ENCODE results near the gene IGLL1.
A peak's percentile ranks its signal among the peaks of the same experiment; 100 is the strongest.
"Not testable (repeated sequence)": the region's sequence is repeated elsewhere in the genome, so short reads cannot be mapped to it uniquely, and the experiment has no call there.

The IGLL1 gene

DNA sequence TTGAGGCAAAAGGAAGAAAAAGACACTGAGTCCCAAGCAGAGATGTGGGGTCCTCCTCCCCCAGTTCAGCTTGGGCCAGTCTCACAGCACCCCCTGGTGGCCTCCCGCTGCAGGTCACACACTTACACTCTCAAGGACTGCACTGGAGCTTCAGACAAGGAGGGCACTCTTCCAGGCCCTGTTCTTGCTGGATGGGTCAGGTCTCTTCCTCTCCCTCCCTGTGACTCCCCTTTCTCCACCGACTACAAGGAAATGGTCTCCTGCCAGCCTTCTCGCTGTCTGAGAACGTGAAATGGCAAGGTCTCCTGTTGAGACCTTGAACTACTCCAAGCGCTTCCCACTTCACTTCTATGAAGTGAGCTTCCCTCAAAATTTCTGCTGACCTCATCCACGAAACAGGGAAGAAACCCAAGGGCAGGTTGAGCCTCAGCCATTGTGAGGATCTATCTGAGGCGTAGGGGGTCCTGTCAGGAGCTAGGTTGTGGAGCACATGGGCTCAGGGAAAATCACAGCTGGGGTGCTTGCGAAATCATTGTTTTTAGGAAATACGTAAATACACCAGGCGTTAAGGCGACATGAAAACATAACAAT is 11.2 kb upstream of the IGLL1 start:
- peak; percentile 50 for DNase-seq

DNA sequence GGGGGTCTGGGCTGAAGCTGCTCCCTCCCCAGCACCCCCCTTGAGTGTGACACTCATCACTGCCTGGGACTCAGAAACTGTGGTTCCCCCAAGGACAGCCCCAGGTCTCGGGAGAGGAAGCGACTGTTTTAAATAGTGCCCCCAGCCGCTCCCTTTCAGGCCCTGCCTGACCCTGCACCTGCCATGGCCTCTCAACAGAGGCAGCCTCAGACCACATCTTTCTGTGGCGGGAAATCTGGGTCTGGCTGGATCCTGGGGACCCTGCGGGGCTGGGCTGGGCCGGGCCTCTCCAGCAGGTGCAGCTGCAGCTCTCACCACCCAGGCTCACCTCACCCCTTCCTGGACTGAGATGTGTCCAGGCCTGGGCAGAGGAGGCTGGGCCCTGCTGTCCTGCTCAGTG is 3.7 kb upstream of the IGLL1 start:
- DNase-seq: no peak

DNA sequence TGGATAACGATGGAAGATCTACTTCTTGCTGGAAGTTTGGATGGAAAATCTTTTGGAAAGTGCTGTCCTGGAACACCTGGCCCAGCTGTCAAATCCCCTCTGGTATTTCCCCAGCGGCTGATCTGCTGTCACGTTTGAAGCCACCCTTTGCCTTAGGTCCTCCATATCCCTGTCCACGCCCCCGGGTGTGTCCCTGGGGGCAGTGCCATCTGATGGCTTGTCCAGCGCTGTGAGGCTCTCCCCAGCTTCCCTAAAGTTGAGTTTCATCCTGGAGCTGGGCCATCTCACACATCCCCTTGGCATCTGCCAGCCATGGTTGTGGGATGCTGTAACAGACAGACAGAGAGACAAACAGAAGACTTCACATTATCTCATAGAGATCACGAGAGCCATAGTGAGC is 3.1 kb upstream of the IGLL1 start:
- no peak for DNase-seq

DNA sequence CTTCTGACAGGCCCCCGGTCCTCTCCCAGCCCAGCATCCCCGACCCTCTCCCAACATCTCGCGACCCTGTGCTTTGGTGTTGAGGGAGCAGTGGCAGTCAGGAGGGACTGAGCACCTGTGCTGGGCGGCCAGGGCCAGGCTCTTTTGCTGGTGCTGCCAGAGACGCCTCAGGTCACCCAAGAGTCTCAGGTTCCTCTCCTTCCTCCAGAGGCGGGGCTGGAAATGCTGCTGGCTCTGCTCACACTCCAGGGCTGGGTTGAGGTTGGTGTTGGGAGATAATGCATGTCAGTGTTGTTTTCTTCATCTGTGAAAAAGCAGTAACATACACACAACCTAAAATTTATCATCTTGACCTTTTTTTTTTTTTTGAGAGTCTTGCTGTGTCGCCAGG is 1.2 kb upstream of the IGLL1 start:
- DNase-seq: no peak

DNA sequence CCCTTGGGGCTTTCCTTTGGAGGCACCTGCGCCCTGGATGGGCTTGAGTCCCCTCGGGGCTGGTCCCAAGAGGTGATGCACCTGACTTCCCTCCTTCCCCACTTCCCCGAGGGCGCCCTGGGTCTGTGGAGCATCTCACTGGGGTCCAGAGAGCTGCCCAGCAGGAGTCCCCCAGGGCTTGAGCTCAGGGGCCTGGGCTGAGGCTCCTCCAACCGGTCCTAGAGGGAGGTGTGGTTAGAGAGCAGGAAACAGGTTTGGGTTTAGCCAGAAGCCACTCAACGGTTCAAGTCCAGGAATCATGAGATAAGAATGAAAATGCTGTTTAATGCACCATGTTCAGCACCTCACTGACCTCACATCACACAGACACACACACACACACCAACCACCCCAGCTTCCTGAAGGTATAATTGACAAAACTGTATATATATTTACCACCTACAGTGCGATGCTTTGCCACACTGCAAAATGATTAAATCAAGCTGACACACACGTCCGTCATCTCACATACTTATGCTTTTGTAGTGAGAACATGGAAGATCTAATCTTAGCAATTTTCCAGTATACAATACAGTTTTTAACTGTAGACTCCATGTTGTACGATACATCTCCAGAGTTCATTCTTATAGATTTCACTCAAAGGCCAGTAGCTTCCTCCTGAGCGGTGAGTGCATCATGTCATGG is 628 bp upstream of the IGLL1 start:
- no peak for DNase-seq

DNA sequence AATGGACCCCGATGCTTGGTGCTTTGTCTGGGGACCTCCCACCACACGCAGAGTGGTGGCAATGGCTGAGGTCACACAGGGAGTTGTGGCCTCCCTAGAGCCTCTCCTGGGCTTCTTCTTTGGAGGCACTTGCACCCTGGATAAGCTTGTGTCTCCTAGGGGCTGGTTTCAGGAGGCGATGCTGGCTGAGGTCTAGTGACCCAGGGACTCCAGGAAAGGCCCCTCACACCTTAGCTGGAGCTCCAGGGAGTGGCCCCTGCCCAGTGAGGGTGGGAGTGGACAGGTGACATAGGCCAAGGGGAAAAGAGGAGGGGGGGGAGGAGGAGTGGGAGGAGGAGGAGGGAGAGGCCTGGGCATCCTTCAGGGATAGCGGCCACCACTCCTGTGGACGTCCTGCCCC is 810 bp downstream of the IGLL1 start:
- no peak for DNase-seq

DNA sequence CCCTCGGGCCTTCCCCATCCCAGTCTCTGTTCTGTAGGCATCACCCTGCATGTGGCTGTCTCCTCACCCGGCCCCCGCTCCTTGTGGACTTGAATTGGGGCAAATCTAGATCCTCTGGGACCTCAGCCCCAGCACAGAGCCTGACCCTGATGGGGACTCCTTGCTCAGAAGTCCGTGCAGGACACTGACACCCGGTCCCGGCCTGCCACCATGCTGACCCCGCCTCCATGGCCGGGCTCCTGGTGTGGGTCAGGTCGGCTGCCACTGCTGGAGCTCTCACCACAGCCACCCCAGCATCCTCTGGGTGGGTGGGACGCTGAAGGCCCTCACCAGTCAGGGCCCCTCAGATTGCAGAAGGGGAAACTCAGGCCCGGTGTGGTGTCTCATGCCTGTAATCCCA is 1.8 kb downstream of the IGLL1 start:
- no peak for DNase-seq

DNA sequence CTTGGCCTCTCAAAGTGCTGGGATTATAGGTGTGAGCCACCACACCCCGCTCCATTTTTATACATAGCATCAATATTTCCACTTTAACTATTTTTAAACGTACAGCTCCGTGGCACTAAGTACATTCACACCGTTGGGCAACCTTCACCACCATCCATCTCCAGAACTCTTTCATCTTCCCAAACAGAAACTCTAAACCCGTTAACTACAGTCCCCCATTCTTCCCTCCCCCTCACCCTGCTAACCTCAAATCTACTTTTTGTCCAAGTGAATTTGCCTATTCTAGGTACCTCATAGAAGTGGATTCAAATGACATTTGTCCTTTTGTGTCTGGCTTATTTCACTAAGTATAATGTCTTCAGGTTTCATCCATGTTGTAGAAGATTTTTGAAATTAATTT is 3.4 kb downstream of the IGLL1 start:
- DNase-seq: no peak

DNA sequence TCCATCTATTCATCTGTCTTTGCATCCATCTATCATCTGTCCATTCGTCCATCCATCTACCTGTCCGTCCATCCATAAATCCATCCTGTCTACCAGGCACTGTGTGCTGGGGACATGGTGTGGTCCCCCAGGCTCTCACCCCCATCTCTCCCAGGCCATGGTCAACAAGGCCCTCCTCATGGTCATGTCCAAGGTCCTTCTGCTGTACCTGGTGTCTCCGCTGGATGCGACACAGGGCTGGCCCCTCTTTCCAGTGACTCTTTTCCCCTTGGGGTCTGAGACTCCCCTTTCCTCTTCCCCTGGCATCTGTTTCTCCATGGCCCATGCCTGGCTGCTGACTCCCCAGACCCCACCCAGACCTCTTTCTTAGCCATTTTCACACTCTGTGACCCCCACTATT is 4.5 kb downstream of the IGLL1 start:
- DNase-seq: no peak

DNA sequence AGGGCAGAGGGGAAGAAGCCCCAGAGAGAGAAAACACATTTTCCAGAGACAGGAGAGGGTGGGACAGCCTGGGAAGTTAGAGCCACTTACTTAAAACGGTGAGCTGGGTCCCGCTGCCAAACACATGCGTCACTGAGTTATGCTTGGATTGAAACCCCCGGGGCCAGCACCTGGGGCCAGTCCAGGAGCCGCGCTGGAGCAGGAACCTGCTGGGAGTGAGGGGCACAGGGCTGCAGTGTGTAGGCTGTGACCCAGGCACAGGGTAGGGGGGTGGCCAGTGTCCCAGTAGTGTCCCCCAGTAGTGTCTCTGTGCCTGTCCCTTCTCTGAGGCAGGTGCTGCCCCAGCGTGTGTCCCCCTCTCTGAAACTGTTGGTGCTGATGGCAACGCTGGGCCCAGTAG is 5.2 kb downstream of the IGLL1 start:
- DNase-seq: no peak

DNA sequence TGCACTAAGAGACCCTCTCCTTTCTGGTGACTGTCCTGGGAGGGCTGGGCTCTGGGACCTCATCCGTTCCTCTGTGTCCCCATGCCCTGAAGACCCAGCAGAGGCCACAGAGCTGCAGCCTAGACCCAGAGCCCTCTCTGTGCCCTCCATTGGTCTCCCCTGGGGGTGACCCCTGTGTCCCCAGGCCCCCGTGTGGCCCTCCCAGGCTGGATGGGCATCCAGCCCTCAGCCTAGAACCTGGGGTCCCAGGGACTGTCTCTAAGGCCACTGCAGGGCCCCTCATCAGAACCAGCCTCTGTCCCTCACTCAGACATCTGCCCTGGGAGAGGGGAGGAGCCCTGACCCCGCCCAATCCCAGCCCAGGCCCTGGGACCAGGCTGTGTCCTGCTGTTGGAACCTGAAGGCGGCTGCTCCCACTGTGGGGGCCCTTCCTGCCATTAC is 5.7 kb downstream of the IGLL1 start:
- DNase-seq: no peak

DNA sequence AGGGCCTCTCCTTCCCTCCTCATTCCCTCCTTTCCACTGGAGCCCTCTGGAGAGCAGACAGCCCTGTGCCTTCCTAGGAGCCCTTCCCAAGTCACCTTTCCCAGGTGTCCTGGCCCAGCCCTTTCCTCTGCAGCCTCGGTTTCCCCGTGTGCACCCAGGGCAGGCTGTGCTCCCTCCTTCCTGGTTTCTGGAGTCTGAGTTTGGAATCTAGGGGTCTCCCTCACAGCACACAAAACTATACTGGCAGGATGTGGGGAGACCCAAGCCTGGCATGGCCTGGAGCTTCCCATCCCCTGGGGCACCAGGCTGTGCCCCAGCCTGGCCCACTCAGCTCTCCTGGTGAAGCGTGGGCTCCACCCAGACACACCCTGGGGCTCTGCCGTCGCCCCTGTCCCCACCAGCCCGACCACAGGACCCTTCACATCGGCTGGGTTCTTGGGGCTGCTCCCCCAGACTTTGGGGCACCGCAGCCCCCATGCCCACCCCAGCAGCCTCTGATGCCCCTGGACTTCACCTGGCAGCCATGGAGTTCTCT is 6.3 kb downstream of the IGLL1 start:
- not testable (repeated sequence) for DNase-seq

DNA sequence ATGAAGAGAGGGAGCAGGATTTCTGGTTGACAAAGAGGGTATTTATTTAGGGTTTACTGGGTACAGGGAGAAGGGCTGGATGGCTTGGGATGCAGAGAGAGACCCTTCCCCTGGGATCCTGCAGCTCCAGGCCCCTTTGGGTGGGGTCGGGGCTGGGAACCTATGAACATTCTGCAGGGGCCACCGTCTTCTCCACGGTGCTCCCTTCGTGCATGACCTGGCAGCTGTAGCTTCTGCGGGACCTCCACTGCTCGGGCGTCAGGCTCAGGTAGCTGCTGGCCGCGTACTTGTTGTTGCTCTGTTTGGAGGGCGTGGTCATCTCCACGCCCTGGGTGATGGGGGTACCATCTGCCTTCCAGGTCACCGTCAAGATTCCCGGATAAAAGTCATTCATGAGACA is 7.0 kb downstream of the IGLL1 start:
- not testable (repeated sequence) for DNase-seq

DNA sequence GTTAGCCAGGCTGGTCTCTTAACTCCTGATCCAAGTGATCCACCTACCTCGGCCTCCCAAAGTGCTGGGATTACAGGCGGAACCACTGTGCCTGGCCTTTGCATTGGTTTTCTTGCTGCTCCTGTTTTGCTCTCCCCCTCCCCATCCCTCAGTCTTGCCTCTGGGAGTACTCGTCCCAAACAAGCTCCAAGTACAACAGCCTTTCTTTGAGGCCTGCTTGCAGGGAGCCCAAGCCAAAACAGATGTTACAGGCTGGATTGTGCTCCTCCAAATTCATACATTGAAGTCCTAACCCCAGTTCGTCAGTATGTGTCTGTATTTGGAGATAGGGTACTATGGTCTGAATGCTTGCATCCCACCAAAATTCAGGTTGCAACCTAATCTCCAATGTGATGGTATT is 8.6 kb downstream of the IGLL1 start:
- DNase-seq: no peak

DNA sequence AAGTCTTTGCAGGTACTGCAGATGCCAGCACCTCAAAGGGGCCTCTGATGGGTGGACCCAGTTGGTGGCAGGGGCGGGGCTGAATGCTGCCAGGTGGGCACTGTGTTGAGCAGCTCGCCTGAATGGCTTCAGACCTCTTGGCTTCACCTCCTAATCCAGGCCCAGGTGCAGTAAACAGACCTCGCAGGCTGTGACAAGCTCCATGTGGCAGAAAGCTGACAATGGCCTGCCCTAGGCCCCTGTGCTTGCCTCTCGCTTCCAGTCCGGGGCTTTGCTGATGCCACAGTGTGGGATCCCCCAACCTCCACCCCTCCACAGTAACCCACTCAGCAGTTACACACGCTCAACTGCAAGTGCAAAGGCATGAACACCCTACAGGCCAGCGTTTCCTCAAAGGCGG is 9.4 kb downstream of the IGLL1 start:
- DNase-seq: no peak

DNA sequence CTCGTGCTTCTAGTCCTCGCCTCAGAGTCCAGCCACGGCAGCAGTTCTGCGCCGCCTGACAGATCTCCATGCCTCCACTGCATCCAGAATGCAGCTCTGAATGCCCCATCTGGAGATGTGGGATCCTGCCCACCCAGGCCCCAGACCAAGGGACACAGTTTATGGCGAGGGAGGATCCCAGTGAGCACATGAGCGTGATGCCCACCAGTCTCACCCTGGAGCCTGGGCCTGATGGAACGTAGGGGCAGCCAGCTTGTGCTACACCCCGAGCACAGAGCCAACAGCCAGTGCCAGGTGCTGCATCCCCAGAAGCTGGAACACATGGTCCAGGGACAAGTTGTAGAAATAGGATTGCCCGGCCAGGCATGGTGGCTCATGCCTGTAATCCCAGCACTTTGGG is 10.4 kb downstream of the IGLL1 start:
- DNase-seq: no peak

DNA sequence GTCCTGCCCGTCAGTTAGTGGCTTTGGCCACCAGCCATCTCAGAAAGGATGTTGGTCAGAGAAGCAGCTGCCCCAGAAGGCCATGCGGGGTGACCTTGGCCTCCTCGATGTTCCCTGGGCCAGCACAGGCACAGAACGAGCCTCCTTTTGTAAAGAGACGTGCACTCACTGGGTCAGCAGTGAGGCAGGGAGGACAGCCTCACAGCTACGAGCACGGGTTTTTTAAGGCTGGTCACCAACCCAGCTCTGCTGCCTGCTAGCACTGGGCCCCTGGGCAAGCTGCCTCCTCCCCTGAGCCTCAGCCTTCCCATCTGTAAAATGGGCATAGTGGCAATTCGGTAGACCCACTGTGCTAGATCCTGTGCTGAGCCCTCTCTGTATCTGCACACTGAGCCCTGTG is 10.8 kb downstream of the IGLL1 start:
- no peak for DNase-seq

DNA sequence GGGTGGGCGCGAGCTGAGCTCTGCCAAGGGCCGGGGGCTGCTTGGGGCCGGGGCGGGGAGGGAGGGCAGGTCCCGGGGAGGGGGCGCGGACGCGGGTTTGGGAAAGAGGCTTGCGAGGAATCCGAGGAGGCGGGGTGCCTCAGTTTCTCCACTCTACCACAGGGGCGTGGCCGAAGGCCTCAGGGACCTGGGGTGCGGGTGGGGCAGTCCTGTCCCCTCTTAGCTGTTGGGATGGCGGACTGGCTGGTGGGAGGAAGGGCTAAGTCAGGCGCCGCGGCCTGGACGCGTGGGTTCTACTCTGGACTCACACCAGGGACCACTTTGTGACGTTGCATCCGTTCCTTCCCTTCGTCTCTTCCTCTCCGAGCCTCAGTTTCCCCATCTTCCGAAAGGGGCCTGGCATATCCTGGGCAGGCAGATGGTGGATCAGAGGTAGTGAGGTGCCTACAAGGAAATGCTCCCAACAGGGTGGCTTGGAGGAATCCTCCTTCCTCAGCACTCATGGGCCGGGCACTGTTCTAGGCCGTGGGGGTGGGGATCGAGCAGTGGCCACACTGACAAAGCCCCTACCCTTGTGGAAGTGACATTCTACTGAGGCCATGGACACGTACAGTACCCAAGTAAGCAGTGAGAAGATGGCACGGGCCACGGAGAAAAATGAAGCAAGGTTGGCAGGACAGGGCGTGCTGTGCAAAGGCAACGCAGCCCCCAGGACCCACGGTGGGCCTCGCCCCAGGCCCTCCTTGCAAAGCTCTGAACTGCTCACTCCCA is 13.2 kb downstream of the IGLL1 start:
- no peak for DNase-seq

DNA sequence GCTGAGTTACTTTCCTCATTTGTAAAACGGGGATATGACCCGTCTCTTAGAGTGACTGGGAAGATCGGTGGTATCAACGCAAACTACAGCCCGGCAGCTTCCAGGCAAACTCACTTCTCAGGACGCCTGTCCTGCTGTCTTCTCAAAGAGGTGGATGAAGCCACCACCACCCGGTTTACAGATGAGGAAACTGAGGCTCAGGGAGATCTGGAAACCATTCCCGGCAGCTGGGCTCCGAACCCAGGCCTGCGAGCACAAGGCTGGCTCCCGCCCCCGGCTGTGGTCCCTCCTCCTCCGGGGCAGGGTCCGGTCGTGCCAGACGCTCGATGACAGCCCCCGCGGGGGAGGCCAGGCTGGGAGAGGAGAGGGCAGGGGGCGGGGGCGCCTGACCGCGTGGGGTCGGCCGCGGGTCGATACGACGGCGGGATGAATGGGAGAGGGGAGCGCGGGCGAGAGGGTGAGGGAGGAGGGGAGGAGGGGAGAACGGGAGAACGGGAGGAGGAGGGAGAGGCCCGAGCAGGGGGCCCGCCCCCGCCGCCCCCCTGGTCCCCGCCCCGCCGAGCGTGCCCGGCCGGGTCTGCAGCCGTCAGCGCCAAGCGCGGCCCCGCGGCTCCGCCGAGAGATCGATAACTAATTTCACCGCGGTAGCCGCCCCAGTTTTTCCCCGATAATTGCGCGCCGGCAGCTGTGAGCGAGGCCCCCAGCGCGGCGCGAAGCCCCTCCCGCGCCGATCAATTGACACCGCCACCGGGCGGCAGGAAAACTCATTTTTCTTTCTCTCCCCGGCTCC is 14.0 kb downstream of the IGLL1 start:
- DNase-seq: no peak

DNA sequence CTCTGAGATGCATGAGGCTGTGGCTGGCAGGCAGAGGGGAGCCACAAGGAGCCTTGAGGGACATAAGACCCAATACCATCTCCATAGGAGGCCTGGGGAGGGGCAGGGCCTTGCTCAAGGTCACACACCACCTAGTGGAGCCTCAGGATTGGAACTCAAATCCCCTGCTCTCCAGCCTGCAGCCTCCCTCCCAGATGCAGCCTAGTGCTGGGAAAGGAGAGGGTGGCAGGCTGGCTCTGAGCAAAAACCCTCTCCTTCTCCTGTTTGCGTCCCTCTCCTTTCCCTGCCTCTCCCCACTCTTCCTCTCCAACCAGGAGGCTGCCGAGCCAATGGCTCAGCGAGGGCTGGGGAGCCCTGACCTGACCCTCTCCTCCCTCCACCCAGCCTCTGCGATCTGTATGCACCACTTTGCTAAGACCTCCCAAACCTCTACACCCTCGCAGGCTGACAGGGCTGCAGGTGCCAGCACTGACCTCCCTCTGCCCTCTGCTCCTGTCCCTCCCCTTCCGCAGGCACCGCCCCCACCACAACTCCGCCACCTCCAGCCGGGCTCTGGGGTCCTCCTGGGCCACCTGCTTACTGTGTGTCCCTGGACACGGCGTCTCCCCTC is 14.7 kb downstream of the IGLL1 start:
- no peak for DNase-seq

DNA sequence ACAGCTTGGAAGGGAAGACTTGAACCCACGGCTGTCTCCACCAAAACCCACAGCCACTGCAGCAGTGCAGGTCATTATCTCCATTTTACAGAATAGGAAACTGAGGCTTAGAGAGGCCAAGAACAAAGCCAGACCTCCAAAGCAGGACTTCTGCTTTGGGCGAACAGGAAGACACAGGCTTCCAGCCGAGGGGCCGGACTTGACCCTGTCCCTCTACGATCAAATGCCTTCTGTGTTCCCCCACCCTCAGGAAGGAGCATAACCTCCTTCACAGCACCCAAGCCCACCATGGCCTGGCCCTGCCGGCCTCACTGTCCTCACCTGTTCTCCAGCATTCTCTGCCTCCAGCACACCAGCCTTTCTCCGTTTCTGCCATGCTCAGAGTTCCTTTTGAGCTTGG is 15.8 kb downstream of the IGLL1 start:
- no peak for DNase-seq

DNA sequence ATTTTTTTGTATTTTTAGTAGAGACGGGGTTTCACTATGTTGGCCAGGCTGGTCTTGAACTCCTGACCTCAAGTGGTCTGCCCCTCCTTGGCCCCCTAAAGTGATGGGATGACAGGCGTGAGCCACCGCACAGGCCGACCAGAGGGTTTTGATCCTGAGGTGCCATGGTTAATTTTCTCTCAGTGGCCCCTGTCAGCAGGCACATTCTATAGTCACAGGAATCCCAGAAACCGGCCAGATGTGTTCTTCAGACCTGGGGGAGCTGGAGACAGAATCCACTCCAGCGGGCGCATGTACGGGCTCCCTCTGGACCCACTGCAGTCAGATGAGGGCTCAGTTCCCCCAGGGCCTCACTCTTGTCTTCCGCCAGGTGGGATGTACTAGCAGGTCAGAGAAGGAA is 17.0 kb downstream of the IGLL1 start:
- no peak for DNase-seq

DNA sequence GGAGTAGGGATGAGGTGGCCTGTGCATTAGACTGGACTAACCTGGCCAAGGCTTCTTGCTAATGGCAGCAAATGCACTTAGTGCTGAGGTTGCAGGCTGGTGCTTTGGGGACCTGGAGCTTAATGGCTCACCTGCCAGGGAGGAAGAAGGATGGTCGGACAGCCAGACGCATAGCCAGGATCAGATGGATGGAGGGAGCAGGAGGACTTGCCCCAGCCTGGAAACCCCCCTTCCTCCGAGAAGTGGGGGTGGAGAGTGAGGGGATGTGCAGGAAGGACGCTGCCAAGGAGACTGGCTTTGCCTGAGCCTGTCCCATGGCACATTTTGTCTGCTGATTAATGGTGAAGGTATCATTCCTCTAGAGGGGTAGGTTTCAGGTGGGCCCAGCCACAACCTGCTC is 17.9 kb downstream of the IGLL1 start:
- DNase-seq: no peak

All from CD4-positive, alpha-beta T cell treated with Interleukin-15 for 1 hour (primary cell).